Mesenchymal stem cell (in vitro differentiated cells and primary cell): ENCODE data around the gene ICA1.

Experiments used
- DNase-seq: peaks from one replicate; pipeline ENCODE4 v3.0.0-alpha.2; 2013
- H2AFZ ChIP-seq: one replicate; pipeline ENCODE4 v1.6.1; 2013; ENCODE audit warnings: low read depth, mild to moderate bottlenecking, control low read depth, inconsistent platforms, low read length, moderate library complexity
- H2AK5ac ChIP-seq: 2 replicates; pipeline ENCODE4 v1.6.1; 2013; ENCODE audit warnings: low read length, moderate library complexity, mild to moderate bottlenecking, inconsistent platforms; ENCODE audit not compliant: severe bottlenecking
- H2BK120ac ChIP-seq: one replicate; pipeline ENCODE4 v1.6.1; 2013; ENCODE audit warnings: low read depth, mild to moderate bottlenecking, inconsistent platforms, low read length, moderate library complexity
- H2BK12ac ChIP-seq, 2 experiments: one replicate each; pipeline ENCODE4 v1.6.1; 2013; ENCODE audit warnings: inconsistent platforms in 2 of 2, low read length in 2 of 2, mild to moderate bottlenecking in 2 of 2, moderate library complexity in 2 of 2, control low read depth in 1 of 2
- H2BK15ac ChIP-seq: one replicate; pipeline ENCODE4 v1.6.1; 2013; ENCODE audit warnings: mild to moderate bottlenecking, low read depth, inconsistent platforms; ENCODE audit not compliant: poor library complexity, severe bottlenecking
- H2BK5ac ChIP-seq: 2 replicates; pipeline ENCODE4 v1.6.1; 2013; ENCODE audit warnings: low read depth, mild to moderate bottlenecking, low read length, control low read depth, inconsistent platforms; ENCODE audit not compliant: poor library complexity, severe bottlenecking
- H3K14ac ChIP-seq, 2 experiments: one replicate each; pipeline ENCODE4 v1.6.1; 2013; ENCODE audit warnings: inconsistent platforms in 2 of 2, low read length in 2 of 2, control low read depth in 1 of 2, mild to moderate bottlenecking in 1 of 2, moderate library complexity in 1 of 2
- H3K18ac ChIP-seq, 2 experiments: one replicate each; pipeline ENCODE4 v1.6.1; 2013; ENCODE audit warnings: inconsistent platforms in 2 of 2, low read length in 2 of 2, control low read depth in 1 of 2, low read depth in 1 of 2, mild to moderate bottlenecking in 1 of 2
- H3K23ac ChIP-seq, 2 experiments: one replicate each; pipeline ENCODE4 v1.6.1; 2013; ENCODE audit warnings: inconsistent platforms in 2 of 2, low read length in 2 of 2, mild to moderate bottlenecking in 2 of 2, moderate library complexity in 2 of 2, control low read depth in 1 of 2
- H3K27ac ChIP-seq: 2 replicates; pipeline ENCODE4 v1.5.1; 2013; ENCODE audit warnings: mild to moderate bottlenecking, moderate library complexity, low read length, control low read depth, inconsistent platforms; ENCODE audit not compliant: poor library complexity, severe bottlenecking
- H3K27me3 ChIP-seq, 2 experiments: 2 replicates each; pipeline versions ENCODE4 v1.6.1 to v1.7.0; 2013; ENCODE audit warnings: low read length in 2 of 2, mild to moderate bottlenecking in 2 of 2, moderate library complexity in 2 of 2, control low read depth in 1 of 2, inconsistent platforms in 1 of 2; ENCODE audit not compliant: control insufficient read depth in 1 of 2, insufficient read depth in 1 of 2
- H3K36me3 ChIP-seq, 2 experiments: 2 replicates each; pipeline versions ENCODE4 v1.6.1 to v1.7.0; 2013; ENCODE audit warnings: low read length in 2 of 2, control low read depth in 1 of 2, inconsistent platforms in 1 of 2, low read depth in 1 of 2, mild to moderate bottlenecking in 1 of 2; ENCODE audit not compliant: insufficient read depth in 2 of 2, control insufficient read depth in 1 of 2
- H3K4ac ChIP-seq, 2 experiments: one replicate each; pipeline ENCODE4 v1.6.1; 2013; ENCODE audit warnings: inconsistent platforms in 2 of 2, low read length in 2 of 2, mild to moderate bottlenecking in 2 of 2, moderate library complexity in 2 of 2, control low read depth in 1 of 2, low read depth in 1 of 2
- H3K4me1 ChIP-seq: 2 replicates; pipeline ENCODE4 v1.6.1; 2013; ENCODE audit warnings: low read depth, low read length, control low read depth; ENCODE audit not compliant: control insufficient read depth, insufficient read depth
- H3K4me2 ChIP-seq: 2 replicates; pipeline ENCODE4 v1.6.1; 2013; ENCODE audit warnings: low read length, mild to moderate bottlenecking, inconsistent platforms; ENCODE audit not compliant: poor library complexity, severe bottlenecking
- H3K4me3 ChIP-seq, 2 experiments: 2 replicates each; pipeline versions ENCODE4 v1.5.1 to v1.7.0; 2013; ENCODE audit warnings: low read length in 2 of 2, mild to moderate bottlenecking in 2 of 2, control low read depth in 1 of 2, low read depth in 1 of 2; ENCODE audit not compliant: insufficient read depth in 1 of 2
- H3K79me1 ChIP-seq: replicated peaks from 2 replicates; pipeline ENCODE4 v1.6.1; 2013; ENCODE audit warnings: mild to moderate bottlenecking, control low read depth, low read length, inconsistent platforms; ENCODE audit not compliant: poor library complexity, severe bottlenecking
- H3K9ac ChIP-seq: 2 replicates; pipeline ENCODE4 v1.7.0; 2013; ENCODE audit warnings: mild to moderate bottlenecking, low read length, moderate library complexity
- H3K9me3 ChIP-seq: 2 replicates; pipeline ENCODE4 v1.7.0; 2013; ENCODE audit warnings: mild to moderate bottlenecking, low read length; ENCODE audit not compliant: control insufficient read depth
- H4K8ac ChIP-seq: one replicate; pipeline ENCODE4 v1.6.1; 2013; ENCODE audit warnings: inconsistent platforms, mild to moderate bottlenecking, low read length, moderate library complexity
- H4K91ac ChIP-seq: one replicate; pipeline ENCODE4 v1.6.1; 2013; ENCODE audit warnings: mild to moderate bottlenecking, low read length, inconsistent platforms
- WGBS: methylation state at CpG from one replicate; pipeline ENCODE4 v1.1.7; 2013; ENCODE audit warnings: mixed read lengths; 5-methylcytosine and 5-hydroxymethylcytosine counted together

Gene ICA1

GRCh38 chr7:8258166-8258565 is 3.8 kb downstream of the ICA1 start:
- no peak overlapping the region for H3K4me2 ChIP-seq
- no peak overlapping the region for H2BK15ac ChIP-seq
- no peak overlapping the region for H2AFZ ChIP-seq
- no peaks in the 10 kb centered on the region for H3K36me3 ChIP-seq
- H3K4me1 ChIP-seq: peaks cover 10% of the 10 kb centered on the region
- no peak for DNase-seq
- no peak overlapping the region for H2BK12ac ChIP-seq
- H3K9me3 ChIP-seq: peaks cover 20% of the 10 kb centered on the region
- H4K91ac ChIP-seq: no peak overlapping the region
- no peak overlapping the region for H2AK5ac ChIP-seq
- H3K27me3 ChIP-seq: peaks cover 14 to 36% of the 10 kb centered on the region in 2 experiments
- no peak overlapping the region for H3K4ac ChIP-seq
- H3K14ac ChIP-seq: no peak overlapping the region
- no peak overlapping the region for H3K18ac ChIP-seq
- H2BK5ac ChIP-seq: no peak overlapping the region
- no peaks in the 10 kb centered on the region for H3K79me1 ChIP-seq
- no peak overlapping the region for H3K23ac ChIP-seq
- H3K9ac ChIP-seq: no peak overlapping the region
- no peak overlapping the region for H3K4me3 ChIP-seq
- H3K27ac ChIP-seq: no peak overlapping the region
- 88% methylated on average over 1 of the region's 4 CpGs for WGBS
- no peak overlapping the region for H2BK120ac ChIP-seq
- H4K8ac ChIP-seq: no peak overlapping the region

GRCh38 chr7:8255680-8256655 is 6.0 kb downstream of the ICA1 start:
- no peak overlapping the region for H3K23ac ChIP-seq
- H3K27ac ChIP-seq: no peak overlapping the region
- no peak overlapping the region for H4K8ac ChIP-seq
- H3K36me3 ChIP-seq: no peaks in the 10 kb centered on the region
- no peak overlapping the region for H2BK5ac ChIP-seq
- no peak overlapping the region for H3K14ac ChIP-seq
- H2AFZ ChIP-seq: no peak overlapping the region
- H3K4me1 ChIP-seq: no peaks in the 10 kb centered on the region
- WGBS: 72% methylated on average over 6 of the region's 6 CpGs
- H2BK12ac ChIP-seq: no peak overlapping the region
- DNase-seq: no peak
- peaks cover 5 to 21% of the 10 kb centered on the region in 2 experiments for H3K27me3 ChIP-seq
- H3K9me3 ChIP-seq: peaks cover 20% of the 10 kb centered on the region
- no peaks in the 10 kb centered on the region for H3K79me1 ChIP-seq
- H3K18ac ChIP-seq: no peak overlapping the region
- H4K91ac ChIP-seq: no peak overlapping the region
- H2AK5ac ChIP-seq: no peak overlapping the region
- H3K9ac ChIP-seq: no peak overlapping the region
- no peak overlapping the region for H3K4me3 ChIP-seq
- H2BK120ac ChIP-seq: no peak overlapping the region
- no peak overlapping the region for H3K4me2 ChIP-seq
- no peak overlapping the region for H3K4ac ChIP-seq
- no peak overlapping the region for H2BK15ac ChIP-seq

GRCh38 chr7:8254667-8255066 is 7.3 kb downstream of the ICA1 start:
- Histone ChIP-seq H3K27me3 (peaks cover 4 to 8% of the 10 kb centered on the region in 2 experiments), H2AK5ac (no peak overlapping the region), H2BK12ac (no peak overlapping the region), H2BK5ac (no peak overlapping the region), H3K4me2 (no peak overlapping the region), H3K27ac (no peak overlapping the region), H4K8ac (no peak overlapping the region), H3K4me1 (no peaks in the 10 kb centered on the region), H4K91ac (no peak overlapping the region), H2BK15ac (no peak overlapping the region), H3K23ac (no peak overlapping the region), H2AFZ (no peak overlapping the region), H2BK120ac (no peak overlapping the region), H3K14ac (peak overlapping the region in 1 of 2 experiments; percentile 9), H3K79me1 (no peaks in the 10 kb centered on the region), H3K36me3 (no peaks in the 10 kb centered on the region), H3K9ac (no peak overlapping the region), H3K4ac (no peak overlapping the region), H3K18ac (no peak overlapping the region), H3K4me3 (no peak overlapping the region), H3K9me3 (peaks cover 20% of the 10 kb centered on the region)
- WGBS: 95% methylated on average over 3 of the region's 3 CpGs
- peak; percentile 20 for DNase-seq

- H3K36me3 ChIP-seq: no peaks in the 10 kb centered on the region
- no peak overlapping the region for H2BK5ac ChIP-seq
- no peak overlapping the region for H2BK12ac ChIP-seq
- H2AFZ ChIP-seq: no peak overlapping the region
- H3K18ac ChIP-seq: no peak overlapping the region
- no peak overlapping the region for H3K9ac ChIP-seq
- no peak overlapping the region for H3K4me3 ChIP-seq
- H3K4me1 ChIP-seq: no peaks in the 10 kb centered on the region
- no peaks in the 10 kb centered on the region for H3K79me1 ChIP-seq
- no peak for DNase-seq
- no peak overlapping the region for H4K8ac ChIP-seq
- H3K4ac ChIP-seq: no peak overlapping the region
- no peak overlapping the region for H2BK120ac ChIP-seq
- no peak overlapping the region for H3K23ac ChIP-seq
- H3K27me3 ChIP-seq: peaks cover 4 to 8% of the 10 kb centered on the region in 2 experiments
- H4K91ac ChIP-seq: no peak overlapping the region
- H2AK5ac ChIP-seq: no peak overlapping the region
- no peak overlapping the region for H3K27ac ChIP-seq
- no peak overlapping the region for H2BK15ac ChIP-seq
- peaks cover 20% of the 10 kb centered on the region for H3K9me3 ChIP-seq
- no peak overlapping the region for H3K14ac ChIP-seq
- 100% methylated on average over 1 of the region's 3 CpGs for WGBS
- no peak overlapping the region for H3K4me2 ChIP-seq
These were observed 7.8 kb downstream of the ICA1 start for GRCh38 chr7:8254215-8254614.
